GM13976 (cell line): Measurements from ENCODE around the gene ABCA12.
"Not testable (repeated sequence)": the region's sequence is repeated elsewhere in the genome, so short reads cannot be mapped to it uniquely, and the experiment has no call there.

ENCODE experiments used
- DNase-seq: peaks from one replicate; pipeline ENCODE4 v3.0.0; 2012; ENCODE audit warnings: low spot score
- CTCF ChIP-seq: IDR thresholded peaks from 2 replicates; pipeline ENCODE4 v1.5.1; 2012; ENCODE audit warnings: borderline replicate concordance, mild to moderate bottlenecking; ENCODE audit not compliant: insufficient read depth; ENCODE audit errors: extremely low read depth, missing control alignments, control extremely low read depth
- in situ Hi-C: fragments of 300-500 bp; cut with MboI; formaldehyde crosslinking; loops from one replicate; pipeline ENCODE4 v1.12.0; 2022; ENCODE audit warnings: low sequenced_read_pairs, mixed read lengths, inconsistent platforms; ENCODE audit not compliant: unreplicated experiment

ABCA12 gene, protein sequence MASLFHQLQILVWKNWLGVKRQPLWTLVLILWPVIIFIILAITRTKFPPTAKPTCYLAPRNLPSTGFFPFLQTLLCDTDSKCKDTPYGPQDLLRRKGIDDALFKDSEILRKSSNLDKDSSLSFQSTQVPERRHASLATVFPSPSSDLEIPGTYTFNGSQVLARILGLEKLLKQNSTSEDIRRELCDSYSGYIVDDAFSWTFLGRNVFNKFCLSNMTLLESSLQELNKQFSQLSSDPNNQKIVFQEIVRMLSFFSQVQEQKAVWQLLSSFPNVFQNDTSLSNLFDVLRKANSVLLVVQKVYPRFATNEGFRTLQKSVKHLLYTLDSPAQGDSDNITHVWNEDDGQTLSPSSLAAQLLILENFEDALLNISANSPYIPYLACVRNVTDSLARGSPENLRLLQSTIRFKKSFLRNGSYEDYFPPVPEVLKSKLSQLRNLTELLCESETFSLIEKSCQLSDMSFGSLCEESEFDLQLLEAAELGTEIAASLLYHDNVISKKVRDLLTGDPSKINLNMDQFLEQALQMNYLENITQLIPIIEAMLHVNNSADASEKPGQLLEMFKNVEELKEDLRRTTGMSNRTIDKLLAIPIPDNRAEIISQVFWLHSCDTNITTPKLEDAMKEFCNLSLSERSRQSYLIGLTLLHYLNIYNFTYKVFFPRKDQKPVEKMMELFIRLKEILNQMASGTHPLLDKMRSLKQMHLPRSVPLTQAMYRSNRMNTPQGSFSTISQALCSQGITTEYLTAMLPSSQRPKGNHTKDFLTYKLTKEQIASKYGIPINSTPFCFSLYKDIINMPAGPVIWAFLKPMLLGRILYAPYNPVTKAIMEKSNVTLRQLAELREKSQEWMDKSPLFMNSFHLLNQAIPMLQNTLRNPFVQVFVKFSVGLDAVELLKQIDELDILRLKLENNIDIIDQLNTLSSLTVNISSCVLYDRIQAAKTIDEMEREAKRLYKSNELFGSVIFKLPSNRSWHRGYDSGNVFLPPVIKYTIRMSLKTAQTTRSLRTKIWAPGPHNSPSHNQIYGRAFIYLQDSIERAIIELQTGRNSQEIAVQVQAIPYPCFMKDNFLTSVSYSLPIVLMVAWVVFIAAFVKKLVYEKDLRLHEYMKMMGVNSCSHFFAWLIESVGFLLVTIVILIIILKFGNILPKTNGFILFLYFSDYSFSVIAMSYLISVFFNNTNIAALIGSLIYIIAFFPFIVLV (N-terminal part only)

DNA sequence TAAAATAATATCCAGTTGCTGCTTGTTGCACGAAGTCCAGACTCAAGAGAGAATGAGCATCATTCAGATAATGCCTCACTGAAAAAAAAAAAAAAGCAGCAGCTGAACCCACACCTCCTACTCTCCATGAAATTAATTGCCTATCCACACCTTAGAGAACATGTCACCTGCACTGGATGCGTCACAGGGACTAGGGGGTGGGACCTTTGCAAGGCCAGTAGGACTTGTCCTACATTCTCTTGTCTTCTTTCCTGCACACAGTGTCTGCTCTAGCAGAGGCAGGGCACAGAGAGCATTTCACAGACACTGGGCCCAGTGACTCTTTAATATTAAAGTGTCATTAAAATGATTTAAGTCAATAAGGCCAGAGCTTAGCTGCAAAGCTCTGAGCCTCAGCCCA, at the start of gene ABCA12:
TSS of gene ABCA12 (minus strand) at position 148 of the 400 bp plus-strand sequence. CDS start 418 bp downstream, outside the sequence.
- in situ Hi-C loops = no loop called here
- no peak for DNase-seq
- TF ChIP-seq CTCF = no peak

DNA sequence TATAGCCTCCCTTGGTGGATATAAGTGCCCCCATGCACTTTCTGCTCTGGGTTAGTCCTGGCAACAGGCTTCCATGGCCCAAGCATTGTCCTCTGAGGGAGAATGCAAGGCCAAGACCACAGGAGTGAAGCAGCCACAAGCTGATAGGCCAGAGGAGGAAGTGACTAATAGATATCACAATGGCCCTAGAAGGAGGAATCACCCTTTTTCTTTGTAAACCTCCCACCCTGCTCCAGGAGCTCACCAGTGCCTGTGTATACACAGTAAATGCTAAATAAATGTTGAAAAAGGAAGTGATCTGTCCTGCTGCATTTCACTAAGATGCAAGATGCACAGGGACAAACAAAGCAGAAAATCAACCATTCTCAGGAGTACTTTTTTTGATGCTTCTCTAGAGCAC, 49.7 kb upstream of the ABCA12 start:
- in situ Hi-C loops = no loop called here
- no peak for DNase-seq
- no peak for TF ChIP-seq CTCF

GRCh38 chr2:215186021-215186420, 47.6 kb upstream of the ABCA12 start:
- no peak for DNase-seq
- in situ Hi-C loops = no loop called here
- no peak for TF ChIP-seq CTCF

GRCh38 chr2:215178121-215178520, 39.7 kb upstream of the ABCA12 start:
- in situ Hi-C loops = no loop called here
- no peak for DNase-seq
- no peak for TF ChIP-seq CTCF

DNA sequence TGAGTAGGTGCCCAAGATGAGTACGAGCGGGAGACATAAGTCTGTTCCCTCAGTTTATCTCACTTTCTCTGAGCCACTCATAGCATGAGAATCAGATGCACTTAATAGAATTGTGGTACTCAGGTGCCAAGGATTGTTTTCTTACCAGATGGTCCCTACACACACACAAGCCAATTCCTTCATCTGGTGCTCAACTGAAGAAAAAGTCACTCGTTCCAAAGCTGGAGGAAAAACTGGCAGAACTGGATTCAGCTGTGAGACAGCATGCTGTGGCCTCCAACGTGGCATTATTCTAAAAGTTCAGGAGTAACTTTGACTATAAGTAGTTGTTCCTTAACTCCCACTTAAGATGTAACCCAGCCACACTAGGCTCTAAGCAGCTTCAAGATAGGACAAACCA, 33.4 kb upstream of the ABCA12 start:
- in situ Hi-C loops = no loop called here
- no peak for TF ChIP-seq CTCF
- DNase-seq = no peak

DNA sequence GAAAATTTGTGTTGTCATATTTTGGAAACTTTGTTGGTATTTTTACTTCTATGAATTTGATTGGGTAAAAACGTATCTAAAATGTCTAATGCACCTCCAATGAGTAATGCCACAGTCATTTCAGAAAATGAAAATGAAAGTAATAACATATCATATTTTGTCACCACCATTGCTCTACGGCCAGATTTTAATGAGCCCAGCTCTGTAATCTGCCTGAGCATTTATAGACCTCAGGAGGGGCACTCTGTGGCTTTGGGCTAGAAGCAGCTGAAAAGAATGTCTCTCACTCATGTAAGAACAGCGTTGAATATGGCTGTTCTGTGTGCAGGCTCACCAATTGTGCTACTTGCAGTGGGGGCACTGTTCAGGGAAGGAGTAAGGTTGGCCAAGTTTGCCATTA, 32.7 kb upstream of the ABCA12 start:
- TF ChIP-seq CTCF = no peak
- in situ Hi-C loops = no loop called here
- peak; percentile 11 for DNase-seq

DNA sequence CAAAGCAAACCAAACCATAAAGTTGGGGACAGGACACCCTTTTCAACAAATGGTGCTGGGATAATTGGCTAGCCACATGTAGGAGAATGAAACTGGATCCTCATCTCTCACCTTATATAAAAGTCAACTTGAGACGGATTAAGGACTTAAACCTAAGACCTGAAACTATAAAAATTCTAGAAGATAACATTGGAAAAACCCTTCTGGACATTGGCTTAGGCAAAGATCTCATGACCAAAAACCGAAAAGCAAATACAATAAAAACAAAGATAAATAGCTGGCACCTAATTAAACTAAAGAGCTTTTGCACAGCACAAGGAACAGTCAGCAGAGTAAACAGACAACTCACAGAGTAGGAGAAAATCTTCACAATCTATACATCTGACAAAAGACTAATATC, 28.1 kb upstream of the ABCA12 start:
- DNase-seq, in situ Hi-C loops: not testable (repeated sequence)

DNA sequence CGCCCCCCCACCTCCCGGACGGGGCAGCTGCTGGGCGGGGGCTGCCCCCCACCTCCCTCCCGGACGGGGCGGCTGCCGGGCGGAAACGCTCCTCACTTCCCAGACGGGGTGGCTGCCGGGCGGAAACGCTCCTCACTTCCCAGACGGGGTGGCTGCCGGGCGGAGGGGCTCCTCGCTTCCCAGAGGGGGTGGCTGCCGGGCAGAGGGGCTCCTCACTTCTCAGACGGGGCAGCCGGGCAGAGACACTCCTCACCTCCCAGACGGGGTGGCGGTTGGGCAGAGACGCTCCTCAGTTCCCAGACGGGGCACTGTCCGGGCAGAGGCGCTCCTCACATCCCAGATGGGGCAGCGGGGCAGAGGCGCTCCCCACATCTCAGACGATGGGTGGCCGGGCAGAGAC, 24.9 kb upstream of the ABCA12 start:
- in situ Hi-C loops, DNase-seq: not testable (repeated sequence)
